Spleen (tissue), 11 donors: ENCODE results near the gene ILKAP. TPM values are rescaled to one million over a fixed set of nuclear protein-coding genes. Genes with fewer than 3 reads are reported as not detected.

Source experiments
- DNase-seq: peaks from one replicate; pipeline ENCODE4 v3.0.0-alpha.2; 2020
- H3K27ac ChIP-seq, 8 donors: fragments of 200-600 bp; sonication (generic) in 7 of 8; 1 replicate in 4 of 8; 2 replicates in 4 of 8; pipeline versions ENCODE4 v1.5.0 to v1.8.0; 2016 to 2021; ENCODE audit warnings: inconsistent platforms in 4 of 8, mild to moderate bottlenecking in 4 of 8, moderate library complexity in 1 of 8
- H3K27me3 ChIP-seq, 7 donors: fragments of 200-600 bp; sonication (generic) in 6 of 7; replicated peaks in 1 of 7; 1 replicate in 4 of 7; 2 replicates in 3 of 7; pipeline versions ENCODE4 v1.5.0 to v1.8.0; 2016 to 2021; ENCODE audit warnings: inconsistent platforms in 3 of 7, mild to moderate bottlenecking in 1 of 7
- H3K36me3 ChIP-seq, 6 donors: fragments of 200-600 bp; sonication (generic) in 5 of 6; 1 replicate in 4 of 6; 2 replicates in 2 of 6; pipeline versions ENCODE4 v1.5.0 to v1.8.0; 2016 to 2021; ENCODE audit warnings: inconsistent platforms in 2 of 6
- H3K4me1 ChIP-seq, 6 donors: fragments of 200-600 bp; sonication (generic) in 5 of 6; 1 replicate in 3 of 6; 2 replicates in 3 of 6; pipeline versions ENCODE4 v1.5.0 to v1.8.0; 2016 to 2021; ENCODE audit warnings: inconsistent platforms in 3 of 6
- H3K4me3 ChIP-seq, 8 donors: fragments of 200-600 bp; sonication (generic) in 7 of 8; 1 replicate in 4 of 8; 2 replicates in 4 of 8; pipeline versions ENCODE4 v1.5.0 to v1.8.0; 2016 to 2021; ENCODE audit warnings: inconsistent platforms in 4 of 8, mild to moderate bottlenecking in 4 of 8, moderate library complexity in 2 of 8
- H3K9me3 ChIP-seq, 8 donors: fragments of 200-600 bp; sonication (generic) in 7 of 8; 1 replicate in 4 of 8; 2 replicates in 4 of 8; pipeline versions ENCODE4 v1.5.0 to v1.8.0; 2016 to 2021; ENCODE audit warnings: inconsistent platforms in 4 of 8
- POLR2A ChIP-seq, 3 donors: fragments of 450-650 bp; IDR thresholded peaks; one replicate each; pipeline ENCODE4 v1.5.1; 2017; ENCODE audit warnings: antibody characterized with exemption in 3 of 3, mild to moderate bottlenecking in 1 of 3
- POLR2AphosphoS5 ChIP-seq, 3 donors: sonication (generic); formaldehyde crosslinking; IDR thresholded peaks; one replicate each; pipeline ENCODE4 v1.5.1; 2017; ENCODE audit warnings: antibody characterized with exemption in 3 of 3
- WGBS, 5 donors: extraction: QIAGEN DNeasy Blood & Tissue Kit in 3 of 5; methylation state at CpG; one replicate each; pipeline versions ENCODE4 v1.1.5 to v1.1.7; 2013 to 2018; 5-methylcytosine and 5-hydroxymethylcytosine counted together
- intact Hi-C: fragments of 100-400 bp; cut with DNase I; formaldehyde crosslinking; loops from one replicate; pipeline ENCODE4 v1.15.0; 2023; ENCODE audit warnings: low total_unique reads
- polyA plus RNA-seq, 3 donors: library from polyadenylated mRNA; stranded (reverse); fragments of 200-250 nt; gene quantifications; one replicate each; pipeline ENCODE4 v1.2.1, GENCODE V29; 2013
- total RNA-seq, 7 donors: library from RNA; depleted of rRNA in 3 of 7; stranded (reverse); fragments of >200 nt in 3 of 7; fragmentation: NEBNext Ultra II Directional in 4 of 7; extraction: Animal tissue kit (Norgen Biotek cat#: 25700) in 4 of 7; gene quantifications; one replicate each; pipeline versions ENCODE4 v1.1.0 to v1.2.1, GENCODE V29; 2016 to 2021
- TF ChIP-seq, protein P1 (sequence below), 11 experiments: fragments of 200-600 bp in 7 of 11; fragments of 450-650 bp in 4 of 11; sonication (generic) in 4 of 11; IDR thresholded peaks in 8 of 11; conservative IDR thresholded peaks in 3 of 11; 1 replicate in 7 of 11; 2 replicates in 4 of 11; pipeline versions ENCODE4 v1.4.0 to v1.8.0; 2016 to 2021; ENCODE audit warnings: antibody characterized with exemption in 11 of 11, inconsistent platforms in 4 of 11, mild to moderate bottlenecking in 1 of 11
- donor health status: healthy with polysubstance abuse.
- donor health status: DM: no; HTN: no; CAD: no; lungs with moderate emphysema.
- donor health status: DM: no; HTN: no; CAD: no.
- donor health status: Bipolar disorder and iron deficiency.
- donor health status: healthy.
- donor health status: DM: no; HTN: no; CAD: no.
- donor health status: DM: yes; HTN: yes; CAD: no.

ILKAP gene
- total and polyA plus RNA-seq, 10 donors = 39.7 to 64.5 (median 50.1) TPM

DNA sequence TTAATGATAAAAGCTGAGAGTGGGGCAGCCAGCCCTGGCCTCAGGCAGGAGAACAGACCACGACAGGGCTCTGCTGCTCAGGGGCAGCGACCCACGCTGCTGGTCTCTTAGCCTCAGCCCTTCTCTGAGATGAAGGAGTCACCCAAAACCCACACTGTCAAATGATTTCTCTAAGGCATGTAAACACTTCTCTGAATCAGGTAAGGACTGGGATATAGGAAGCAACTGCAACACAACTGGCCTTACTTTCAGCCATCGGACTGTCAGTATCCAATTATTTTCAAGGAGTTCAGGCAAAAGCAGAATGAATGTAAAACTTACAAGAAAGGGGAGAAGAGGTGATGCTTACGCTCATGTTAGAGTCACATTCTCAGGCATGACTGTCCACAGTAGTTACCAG is 22.9 kb downstream of the ILKAP start:
- WGBS, 5 donors = 87 to 96% (median 94%) methylated on average over 5 of the region's 5 CpGs
- H3K27me3 ChIP-seq = no peaks in the 10 kb centered on the region

DNA sequence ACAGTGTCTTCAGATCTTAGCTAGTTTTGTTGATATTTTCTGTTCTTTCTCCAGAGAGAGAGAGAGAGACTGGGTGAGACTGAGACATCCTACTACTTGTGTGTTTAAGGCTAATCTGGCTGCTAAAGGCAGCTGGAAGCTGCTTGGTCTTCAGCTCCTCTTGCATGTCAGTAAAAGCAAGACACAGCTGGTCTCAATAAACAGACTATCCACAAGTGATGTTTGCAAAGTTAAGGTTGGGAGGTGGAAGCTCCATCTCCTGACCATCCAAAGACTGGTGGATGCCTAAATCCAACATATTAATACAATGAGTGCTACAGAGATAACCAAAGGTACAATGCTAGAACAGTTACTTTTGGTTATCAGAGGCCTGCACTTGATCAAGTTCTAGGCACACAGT is 26.9 kb downstream of the ILKAP start:
- H3K9me3 ChIP-seq = no peaks in the 10 kb centered on the region

More for the DNA sequence above, 22.9 kb downstream of the ILKAP start:
- Histone ChIP-seq H3K9me3 (no peaks in the 10 kb centered on the region), H3K27ac (no peak overlapping the region), H3K4me3 (no peak overlapping the region), H3K4me1 (peaks cover 0 to 12% (median 0%) of the 10 kb centered on the region in 6 donors), H3K36me3 (peaks cover 7 to 100% (median 91%) of the 10 kb centered on the region in 6 donors)
- no peak for DNase-seq
- intact Hi-C loops = no loop called here
- TF ChIP-seq POLR2AphosphoS5 (IDR thresholded peaks at IDR 0.05) (no peak), POLR2A (IDR thresholded peaks at IDR 0.05) (no peak)
- TF ChIP-seq, protein P1, sequence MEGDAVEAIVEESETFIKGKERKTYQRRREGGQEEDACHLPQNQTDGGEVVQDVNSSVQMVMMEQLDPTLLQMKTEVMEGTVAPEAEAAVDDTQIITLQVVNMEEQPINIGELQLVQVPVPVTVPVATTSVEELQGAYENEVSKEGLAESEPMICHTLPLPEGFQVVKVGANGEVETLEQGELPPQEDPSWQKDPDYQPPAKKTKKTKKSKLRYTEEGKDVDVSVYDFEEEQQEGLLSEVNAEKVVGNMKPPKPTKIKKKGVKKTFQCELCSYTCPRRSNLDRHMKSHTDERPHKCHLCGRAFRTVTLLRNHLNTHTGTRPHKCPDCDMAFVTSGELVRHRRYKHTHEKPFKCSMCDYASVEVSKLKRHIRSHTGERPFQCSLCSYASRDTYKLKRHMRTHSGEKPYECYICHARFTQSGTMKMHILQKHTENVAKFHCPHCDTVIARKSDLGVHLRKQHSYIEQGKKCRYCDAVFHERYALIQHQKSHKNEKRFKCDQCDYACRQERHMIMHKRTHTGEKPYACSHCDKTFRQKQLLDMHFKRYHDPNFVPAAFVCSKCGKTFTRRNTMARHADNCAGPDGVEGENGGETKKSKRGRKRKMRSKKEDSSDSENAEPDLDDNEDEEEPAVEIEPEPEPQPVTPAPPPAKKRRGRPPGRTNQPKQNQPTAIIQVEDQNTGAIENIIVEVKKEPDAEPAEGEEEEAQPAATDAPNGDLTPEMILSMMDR (IDR thresholded peaks at IDR 0.05 in 8 of 11, conservative IDR thresholded peaks at IDR 0.05 in 3 of 11) = no peak

GRCh38 chr2:238174701-238175100 is 28.8 kb downstream of the ILKAP start:
- no peaks in the 10 kb centered on the region for H3K9me3 ChIP-seq
- no peaks in the 10 kb centered on the region for H3K27me3 ChIP-seq
- peaks cover 11 to 100% (median 87%) of the 10 kb centered on the region in 6 donors for H3K36me3 ChIP-seq
- intact Hi-C loops = no loop called here
- no peak overlapping the region for H3K4me3 ChIP-seq
- DNase-seq = no peak
- TF ChIP-seq, protein P1 (IDR thresholded peaks at IDR 0.05 in 8 of 11, conservative IDR thresholded peaks at IDR 0.05 in 3 of 11) = no peak
- TF ChIP-seq POLR2A (IDR thresholded peaks at IDR 0.05) = no peak
- TF ChIP-seq POLR2AphosphoS5 (IDR thresholded peaks at IDR 0.05) = no peak
- no peaks in the 10 kb centered on the region for H3K4me1 ChIP-seq
- WGBS, 5 donors = 83 to 94% (median 92%) methylated on average over 3 of the region's 3 CpGs
- H3K27ac ChIP-seq = no peak overlapping the region

More for the DNA sequence above, 26.9 kb downstream of the ILKAP start:
- no peaks in the 10 kb centered on the region for H3K27me3 ChIP-seq
- no peak overlapping the region for H3K4me3 ChIP-seq
- TF ChIP-seq POLR2AphosphoS5 (IDR thresholded peaks at IDR 0.05) = no peak
- no peak for TF ChIP-seq POLR2A (IDR thresholded peaks at IDR 0.05)
- intact Hi-C loops = no loop called here
- peaks cover 14 to 100% (median 87%) of the 10 kb centered on the region in 6 donors for H3K36me3 ChIP-seq
- DNase-seq = no peak
- no peak overlapping the region for H3K27ac ChIP-seq
- no peaks in the 10 kb centered on the region for H3K4me1 ChIP-seq

- Histone ChIP-seq H3K27me3 (no peaks in the 10 kb centered on the region), H3K36me3 (peaks cover 11 to 100% (median 86%) of the 10 kb centered on the region in 6 donors), H3K9me3 (no peaks in the 10 kb centered on the region), H3K4me1 (no peaks in the 10 kb centered on the region), H3K27ac (no peak overlapping the region), H3K4me3 (no peak overlapping the region)
- no peak for DNase-seq
- WGBS, 5 donors = 91 to 100% (median 97%) methylated on average over 8 of the region's 8 CpGs
- TF ChIP-seq, protein P1 (IDR thresholded peaks at IDR 0.05 in 8 of 11, conservative IDR thresholded peaks at IDR 0.05 in 3 of 11) = no peak
- intact Hi-C loops = no loop called here
Measured at GRCh38 chr2:238174291-238174690, 29.2 kb downstream of the ILKAP start.

GRCh38 chr2:238173692-238174091 is 29.8 kb downstream of the ILKAP start:
- 85 to 100% (median 98%) methylated on average over 2 of the region's 2 CpGs for WGBS, 5 donors

More at GRCh38 chr2:238173692-238174091, 29.8 kb downstream of the ILKAP start:
- peaks cover 7 to 100% (median 85%) of the 10 kb centered on the region in 6 donors for H3K36me3 ChIP-seq
- intact Hi-C loops = no loop called here
- TF ChIP-seq POLR2AphosphoS5 (IDR thresholded peaks at IDR 0.05) = no peak
- TF ChIP-seq, protein P1 (IDR thresholded peaks at IDR 0.05 in 8 of 11, conservative IDR thresholded peaks at IDR 0.05 in 3 of 11) = no peak
- no peak for TF ChIP-seq POLR2A (IDR thresholded peaks at IDR 0.05)
- no peak for DNase-seq
- no peaks in the 10 kb centered on the region for H3K27me3 ChIP-seq
- H3K27ac ChIP-seq = no peak overlapping the region
- H3K4me3 ChIP-seq = no peak overlapping the region
- H3K4me1 ChIP-seq = no peaks in the 10 kb centered on the region
- no peaks in the 10 kb centered on the region for H3K9me3 ChIP-seq
